OCI-LY3 (cell line): ENCODE data around the gene DCDC2.

Source experiments
- H2AFZ ChIP-seq: fragments of 200-600, 300-600 bp; shearing (Covaris generic); 2 replicates; pipeline ENCODE4 v1.6.0; 2014; ENCODE audit warnings: antibody characterized with exemption, low read depth, low read length
- H3K27ac ChIP-seq: fragments of 200-600, 300-600 bp; sonication (generic); 2 replicates; pipeline ENCODE4 v1.5.1; 2014; ENCODE audit warnings: mild to moderate bottlenecking, low read length, moderate library complexity, mixed read lengths
- H3K27me3 ChIP-seq: fragments of 200-600, 300-600 bp; sonication (generic); 2 replicates; pipeline ENCODE4 v1.6.1; 2014; ENCODE audit warnings: low read depth, low read length, mixed read lengths
- H3K36me3 ChIP-seq: fragments of 200-600, 300-600 bp; sonication (generic); replicated peaks from 2 replicates; pipeline ENCODE3; 2014; ENCODE audit warnings: low read depth, low read length, mixed read lengths
- H3K4me1 ChIP-seq: fragments of 300-600, 200-600 bp; sonication (generic); 2 replicates; pipeline ENCODE4 v1.6.1; 2014; ENCODE audit warnings: low read length, mixed read lengths
- H3K4me2 ChIP-seq: fragments of 200-600, 300-600 bp; sonication (generic); 2 replicates; pipeline ENCODE4 v1.6.1; 2014; ENCODE audit warnings: low read length, mixed read lengths
- H3K4me3 ChIP-seq: fragments of 300-600, 200-600 bp; sonication (generic); 2 replicates; pipeline ENCODE4 v1.5.1; 2014; ENCODE audit warnings: antibody characterized with exemption, mild to moderate bottlenecking, low read length, moderate library complexity
- H3K79me2 ChIP-seq: fragments of 300-600, 200-600 bp; shearing (Covaris generic); 2 replicates; pipeline ENCODE4 v1.6.1; 2014; ENCODE audit warnings: mild to moderate bottlenecking, low read length, mixed read lengths
- H3K9ac ChIP-seq: fragments of 300-600, 200-600 bp; shearing (Covaris generic); 2 replicates; pipeline ENCODE4 v1.6.0; 2014; ENCODE audit warnings: mild to moderate bottlenecking, low read length, moderate library complexity
- H3K9me3 ChIP-seq: fragments of 200-600, 300-600 bp; shearing (Covaris generic); 2 replicates; pipeline ENCODE4 v1.6.1; 2014; ENCODE audit warnings: low read length, mixed read lengths; ENCODE audit not compliant: insufficient read depth
- H4K20me1 ChIP-seq: fragments of 200-600, 300-600 bp; sonication (generic); 2 replicates; pipeline ENCODE4 v1.6.1; 2016; ENCODE audit warnings: low read length, mixed read lengths; ENCODE audit not compliant: insufficient read depth
- CTCF ChIP-seq: fragments of 200-600, 300-600 bp; sonication (generic); IDR thresholded peaks from 2 replicates; pipeline ENCODE4 v1.5.1; 2014; ENCODE audit warnings: antibody characterized with exemption, low read length, low read depth
- EZH2phosphoT487 ChIP-seq: fragments of 200-600 bp; shearing (Covaris generic); IDR thresholded peaks from 2 replicates; pipeline ENCODE4 v1.6.1; 2018; ENCODE audit warnings: antibody characterized with exemption, mixed run types, low read depth

The DCDC2 gene

GRCh38 chr6:24131751-24132150 lies 226.1 kb downstream of the DCDC2 start:
- Histone ChIP-seq H3K9me3 (no peaks in the 10 kb centered on the region), H3K36me3 (no peaks in the 10 kb centered on the region), H3K9ac (no peak overlapping the region), H3K4me3 (no peak overlapping the region), H3K27me3 (no peaks in the 10 kb centered on the region), H3K4me2 (no peak overlapping the region), H4K20me1 (no peaks in the 10 kb centered on the region), H3K4me1 (no peaks in the 10 kb centered on the region), H3K27ac (no peak overlapping the region), H2AFZ (no peak overlapping the region), H3K79me2 (no peaks in the 10 kb centered on the region)
- TF ChIP-seq EZH2phosphoT487 (no peak), CTCF (no peak)

DNA sequence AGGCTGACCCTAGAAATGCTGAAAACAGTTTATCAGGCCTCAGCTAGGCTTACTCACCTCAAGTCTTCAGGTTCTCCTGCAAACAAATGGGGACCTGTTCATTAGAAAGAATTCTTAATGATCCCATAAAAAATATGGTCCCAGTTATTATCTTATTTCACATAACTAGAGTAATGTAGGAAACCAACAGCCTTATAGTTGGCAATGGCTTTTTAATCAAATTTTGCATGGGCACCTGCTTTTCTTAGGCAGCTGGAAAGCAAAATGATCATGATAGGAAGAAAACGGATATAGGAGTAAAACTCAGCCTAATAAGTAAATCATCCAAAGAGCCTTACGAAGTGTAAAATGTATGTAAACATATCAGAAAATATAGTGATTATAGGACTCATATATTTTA lies 230.5 kb downstream of the DCDC2 start:
- Histone ChIP-seq H3K4me3 (no peak overlapping the region), H3K79me2 (no peaks in the 10 kb centered on the region), H3K27ac (no peak overlapping the region), H3K9ac (no peak overlapping the region), H4K20me1 (no peaks in the 10 kb centered on the region), H3K4me1 (no peaks in the 10 kb centered on the region), H3K4me2 (no peak overlapping the region), H3K9me3 (no peaks in the 10 kb centered on the region), H3K36me3 (no peaks in the 10 kb centered on the region), H2AFZ (no peak overlapping the region), H3K27me3 (no peaks in the 10 kb centered on the region)
- TF ChIP-seq CTCF: no peak
- no peak for TF ChIP-seq EZH2phosphoT487

- Histone ChIP-seq H3K9me3 (no peaks in the 10 kb centered on the region), H3K9ac (no peak overlapping the region), H2AFZ (no peak overlapping the region), H3K4me2 (no peak overlapping the region), H3K27ac (no peak overlapping the region), H3K27me3 (no peaks in the 10 kb centered on the region), H3K79me2 (no peaks in the 10 kb centered on the region), H4K20me1 (no peaks in the 10 kb centered on the region), H3K36me3 (no peaks in the 10 kb centered on the region), H3K4me1 (no peaks in the 10 kb centered on the region), H3K4me3 (no peak overlapping the region)
- TF ChIP-seq EZH2phosphoT487: no peak
- no peak for TF ChIP-seq CTCF
These were observed 231.2 kb downstream of the DCDC2 start for GRCh38 chr6:24126586-24127192.

GRCh38 chr6:24125980-24126379 lies 231.9 kb downstream of the DCDC2 start, which contains the start of gene NRSN1:
Gene NRSN1, plus strand, starts transcription at chr6:24126215. Its CDS starts 8,113 bp downstream, at chr6:24134328.
- Histone ChIP-seq H3K4me3 (no peak within 1 kb of the TSS), H3K9ac (no peak within 1 kb of the TSS), H2AFZ (no peak within 1 kb of the TSS), H3K4me1 (no peaks in the 10 kb centered on the region), H3K27me3 (no peaks in the 10 kb centered on the region), H3K36me3 (no peaks in the 10 kb centered on the region), H4K20me1 (no peaks in the 10 kb centered on the region), H3K79me2 (no peaks in the 10 kb centered on the region), H3K4me2 (no peak within 1 kb of the TSS), H3K27ac (no peak within 1 kb of the TSS), H3K9me3 (no peaks in the 10 kb centered on the region)
- TF ChIP-seq CTCF (no peak), EZH2phosphoT487 (no peak)
